A673 (cell line): Measurements from ENCODE around the gene ELL2. TPM values are rescaled to one million over a fixed set of nuclear protein-coding genes. Genes with fewer than 3 reads are reported as not detected.

Source experiments
- BruUV-seq: library from RNA; stranded (reverse); fragments of 400-500 nt; replicated peaks from 2 replicates; lab custom pipeline; 2021; lab: Mats Ljungman, UMichigan
- CTCF ChIA-PET: fragments of 300-600 bp; sonication (Branson Sonifier 250); formaldehyde crosslinking; loops from one replicate; lab custom pipeline; 2022; ENCODE audit warnings: antibody characterized with exemption; lab: Charles Lee
- POLR2A ChIA-PET: fragments of 300-600 bp; sonication (Branson Sonifier 250); formaldehyde crosslinking; loops from one replicate; lab custom pipeline; 2022; ENCODE audit warnings: antibody characterized with exemption; ENCODE audit not compliant: low non-redundant PET; lab: Charles Lee
- DNase-seq: peaks from one replicate; pipeline ENCODE4 v3.0.0-alpha.2; 2015; ENCODE audit warnings: low spot score
- H3K27ac ChIP-seq: fragments of 200-600 bp; sonication (generic); 2 replicates; pipeline ENCODE4 v1.5.1; 2016; ENCODE audit warnings: mixed run types, low read depth, mild to moderate bottlenecking, mixed read lengths, antibody characterized with exemption, low read length; ENCODE audit not compliant: poor library complexity, severe bottlenecking
- H3K27me3 ChIP-seq: fragments of 200-600 bp; sonication (generic); replicated peaks from 2 replicates; pipeline ENCODE4 v1.6.1; 2017; ENCODE audit warnings: mixed run types, low read depth, mild to moderate bottlenecking, mixed read lengths, antibody characterized with exemption, low read length; ENCODE audit not compliant: insufficient read depth, poor library complexity
- H3K36me3 ChIP-seq: fragments of 200-600 bp; sonication (generic); 2 replicates; pipeline ENCODE4 v1.6.1; 2016; ENCODE audit warnings: mixed run types, mild to moderate bottlenecking, mixed read lengths, antibody characterized with exemption, low read length; ENCODE audit not compliant: insufficient read depth, poor library complexity, severe bottlenecking
- H3K4me1 ChIP-seq: fragments of 200-600 bp; sonication (generic); 2 replicates; pipeline ENCODE4 v1.6.1; 2017; ENCODE audit warnings: mixed run types, mild to moderate bottlenecking, mixed read lengths, antibody characterized with exemption, low read length; ENCODE audit not compliant: insufficient read depth, poor library complexity, severe bottlenecking
- H3K4me3 ChIP-seq: fragments of 200-600 bp; sonication (generic); 2 replicates; pipeline ENCODE4 v1.5.1; 2016; ENCODE audit warnings: low read depth, mixed run types, mild to moderate bottlenecking, mixed read lengths, low read length; ENCODE audit not compliant: poor library complexity, severe bottlenecking
- H3K9me3 ChIP-seq: fragments of 200-600 bp; sonication (generic); 2 replicates; pipeline ENCODE4 v1.6.1; 2016; ENCODE audit warnings: mixed run types, low read depth, mild to moderate bottlenecking, mixed read lengths, antibody characterized with exemption, low read length; ENCODE audit not compliant: poor library complexity, severe bottlenecking
- CTCF ChIP-seq: fragments of 300-800, 200-600 bp; sonication (generic); conservative IDR thresholded peaks from 2 replicates; pipeline ENCODE4 v1.5.1; 2017; ENCODE audit warnings: low read depth, mild to moderate bottlenecking, antibody characterized with exemption, low read length, moderate library complexity, mixed read lengths
- EZH2 ChIP-seq: fragments of 200-600 bp; sonication (generic); IDR thresholded peaks from 2 replicates; pipeline ENCODE4 v1.6.1; 2017; ENCODE audit warnings: borderline replicate concordance, low read depth, mild to moderate bottlenecking, mixed read lengths, antibody characterized with exemption, low read length; ENCODE audit not compliant: poor library complexity, severe bottlenecking
- intact Hi-C: fragments of 100-400 bp; cut with micrococcal nuclease; formaldehyde crosslinking; loops from one replicate; pipeline ENCODE4 v1.10.0; 2022; ENCODE audit not compliant: unreplicated experiment
- total RNA-seq: library from RNA; stranded (reverse); gene quantifications from 2 replicates; pipeline ENCODE4 v1.2.3, GENCODE V29; 2021

ELL2 gene
- total RNA-seq, 1 experiment from 2014 or later = 12.0 TPM

GRCh38 chr5:95983080-95983479 is 21.4 kb upstream of the ELL2 start:
- DNase-seq = no peak
- Histone ChIP-seq H3K9me3 (no peaks in the 10 kb centered on the region), H3K27me3 (no peaks in the 10 kb centered on the region), H3K36me3 (no peaks in the 10 kb centered on the region), H3K4me3 (no peak overlapping the region), H3K4me1 (no peaks in the 10 kb centered on the region), H3K27ac (no peak overlapping the region)
- no peak for TF ChIP-seq EZH2
- TF ChIP-seq CTCF = no peak
- intact Hi-C loops = no loop called here
- POLR2A ChIA-PET = no interaction called here
- BruUV-seq = no TSS peak
- CTCF ChIA-PET = no interaction called here

- H3K4me1 ChIP-seq = peaks cover 4% of the 10 kb centered on the region
- no peak for TF ChIP-seq EZH2
- TF ChIP-seq CTCF = no peak
- no peak overlapping the region for H3K4me3 ChIP-seq
- no peak overlapping the region for H3K27ac ChIP-seq
- POLR2A ChIA-PET = no interaction called here
- no TSS peak for BruUV-seq
- CTCF ChIA-PET = no interaction called here
- intact Hi-C loops = no loop called here
- peaks cover 6% of the 10 kb centered on the region for H3K9me3 ChIP-seq
- no peaks in the 10 kb centered on the region for H3K27me3 ChIP-seq
- no peak for DNase-seq
- H3K36me3 ChIP-seq = no peaks in the 10 kb centered on the region
Measured at GRCh38 chr5:95976606-95977005, 15.0 kb upstream of the ELL2 start.

DNA sequence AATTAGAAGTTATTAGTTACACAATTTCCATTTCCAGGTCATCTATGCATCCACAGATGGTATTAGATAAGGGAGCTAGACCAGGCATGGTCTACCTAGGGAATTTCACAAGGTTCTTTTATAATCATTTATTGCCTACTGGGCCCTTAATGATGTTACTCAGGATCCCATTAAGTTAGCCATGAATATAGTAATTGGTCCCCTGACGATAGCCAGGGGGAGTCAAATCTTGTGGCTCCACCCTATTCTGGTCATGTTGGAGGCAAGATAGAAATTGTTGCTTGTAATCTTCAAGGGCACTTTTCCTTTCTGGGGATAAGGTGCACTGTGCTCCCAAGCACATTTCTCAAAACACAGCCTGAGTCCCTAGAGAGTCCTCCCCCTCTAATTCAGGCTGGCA is 14.1 kb upstream of the ELL2 start:
- no peaks in the 10 kb centered on the region for H3K36me3 ChIP-seq
- peaks cover 6% of the 10 kb centered on the region for H3K9me3 ChIP-seq
- H3K27me3 ChIP-seq = no peaks in the 10 kb centered on the region
- ChIA-PET POLR2A (no interaction called here), CTCF (no interaction called here)
- peaks cover 4% of the 10 kb centered on the region for H3K4me1 ChIP-seq
- peak; percentile 29 for DNase-seq
- no peak overlapping the region for H3K4me3 ChIP-seq
- BruUV-seq = no TSS peak
- H3K27ac ChIP-seq = no peak overlapping the region
- intact Hi-C loops = no loop called here
- TF ChIP-seq CTCF = no peak
- TF ChIP-seq EZH2 = no peak
